ENCODE results near the gene NDUFS4. TPM values are rescaled to one million over a fixed set of nuclear protein-coding genes. Genes with fewer than 3 reads are reported as not detected.
"Not testable (repeated sequence)": the region's sequence is repeated elsewhere in the genome, so short reads cannot be mapped to it uniquely, and the experiment has no call there.

NDUFS4 gene
- 62.9 TPM for total RNA-seq

GRCh38 chr5:53560506-53561191 is at the start of gene NDUFS4:
Gene NDUFS4 (plus strand): TSS chr5:53560639. CDS start chr5:53560663, 24 bp downstream.
- peak within 1 kb of the TSS; percentile 87 for H3K27ac ChIP-seq
- intact Hi-C loops (cut with DNase I) = no loop called here
- H3K27me3 ChIP-seq = no peaks in the 10 kb centered on the region
- peaks cover 35% of the 10 kb centered on the region for H3K4me1 ChIP-seq
- peak within 1 kb of the TSS; percentile 71 to 93 for H3K4me3 ChIP-seq
- no peaks in the 10 kb centered on the region for H3K36me3 ChIP-seq
- no peaks in the 10 kb centered on the region for H3K9me3 ChIP-seq
- TF ChIP-seq POLR2AphosphoS5 (IDR thresholded peaks at IDR 0.05; ENCODE audit: insufficient read depth in 1 of 2, low read depth in 1 of 2) (peak; percentile 80 to 96), POLR2A (IDR thresholded peaks at IDR 0.05) (no peak)
- peak in 1 of 2 donors; percentile 87 for DNase-seq (ENCODE audit: extremely low spot score in 2 of 2)

GRCh38 chr5:53512539-53512938 is 47.9 kb upstream of the NDUFS4 start:
- intact Hi-C loops (cut with DNase I) = no loop called here
- Histone ChIP-seq H3K36me3 (no peaks in the 10 kb centered on the region), H3K27ac (no peak overlapping the region), H3K4me1 (no peaks in the 10 kb centered on the region), H3K4me3 (no peak overlapping the region), H3K27me3 (no peaks in the 10 kb centered on the region), H3K9me3 (no peaks in the 10 kb centered on the region)
- TF ChIP-seq CTCF (IDR thresholded peaks at IDR 0.05) = no peak
- TF ChIP-seq POLR2A (IDR thresholded peaks at IDR 0.05) = no peak
- TF ChIP-seq POLR2AphosphoS5 (IDR thresholded peaks at IDR 0.05; ENCODE audit: insufficient read depth in 1 of 2, low read depth in 1 of 2) = no peak
- DNase-seq (ENCODE audit: extremely low spot score in 2 of 2) = no peak

GRCh38 chr5:53515988-53516387 is 44.5 kb upstream of the NDUFS4 start:
- Histone ChIP-seq H3K27me3 (no peaks in the 10 kb centered on the region), H3K4me1 (no peaks in the 10 kb centered on the region), H3K27ac (no peak overlapping the region), H3K36me3 (no peaks in the 10 kb centered on the region), H3K4me3 (no peak overlapping the region), H3K9me3 (no peaks in the 10 kb centered on the region)
- intact Hi-C loops (cut with DNase I) = no loop called here
- TF ChIP-seq POLR2A (IDR thresholded peaks at IDR 0.05) = no peak
- DNase-seq (ENCODE audit: extremely low spot score in 2 of 2) = no peak

GRCh38 chr5:53520813-53521212 is 39.6 kb upstream of the NDUFS4 start:
- Histone ChIP-seq H3K4me3 (no peak overlapping the region), H3K4me1 (no peaks in the 10 kb centered on the region), H3K27ac (no peak overlapping the region), H3K36me3 (no peaks in the 10 kb centered on the region), H3K27me3 (no peaks in the 10 kb centered on the region), H3K9me3 (no peaks in the 10 kb centered on the region)
- TF ChIP-seq CTCF (IDR thresholded peaks at IDR 0.05) (no peak), POLR2AphosphoS5 (IDR thresholded peaks at IDR 0.05; ENCODE audit: insufficient read depth in 1 of 2, low read depth in 1 of 2) (no peak), POLR2A (IDR thresholded peaks at IDR 0.05) (no peak)
- no peak for DNase-seq (ENCODE audit: extremely low spot score in 2 of 2)
- intact Hi-C loops (cut with DNase I) = no loop called here

GRCh38 chr5:53537711-53538110 is 22.7 kb upstream of the NDUFS4 start:
- no peaks in the 10 kb centered on the region for H3K27me3 ChIP-seq
- TF ChIP-seq POLR2AphosphoS5 (IDR thresholded peaks at IDR 0.05; ENCODE audit: insufficient read depth in 1 of 2, low read depth in 1 of 2) (no peak), CTCF (IDR thresholded peaks at IDR 0.05) (no peak), POLR2A (IDR thresholded peaks at IDR 0.05) (no peak)
- H3K36me3 ChIP-seq = no peaks in the 10 kb centered on the region
- no peaks in the 10 kb centered on the region for H3K4me1 ChIP-seq
- DNase-seq (ENCODE audit: extremely low spot score in 2 of 2) = no peak
- H3K9me3 ChIP-seq = no peaks in the 10 kb centered on the region
- intact Hi-C loops (cut with DNase I) = no loop called here
- H3K27ac ChIP-seq = no peak overlapping the region
- no peak overlapping the region for H3K4me3 ChIP-seq

GRCh38 chr5:53540739-53541138 is 19.7 kb upstream of the NDUFS4 start:
- H3K9me3 ChIP-seq; DNase-seq (ENCODE audit: extremely low spot score in 2 of 2); intact Hi-C loops (cut with DNase I); H3K27ac ChIP-seq; H3K4me3 ChIP-seq; H3K27me3 ChIP-seq; H3K36me3 ChIP-seq; H3K4me1 ChIP-seq: not testable (repeated sequence)

All from vagina (tissue), 2 donors.